VCaP (cell line): ENCODE measurements around the gene ENO2.

Experiments used
- H3K27ac ChIP-seq: fragments of 450-650 bp; 2 replicates; pipeline ENCODE4 v1.5.1; 2017
- CTCF ChIP-seq: fragments of 450-650 bp; conservative IDR thresholded peaks from 2 replicates; pipeline ENCODE4 v1.5.1; 2017; ENCODE audit warnings: mild to moderate bottlenecking, moderate library complexity

Gene ENO2

GRCh38 chr12:6961695-6962284 lies 47.4 kb downstream of the ENO2 start:
- peak overlapping the region; percentile 96 for H3K27ac ChIP-seq
- peak; percentile 59 for TF ChIP-seq CTCF

- TF ChIP-seq CTCF: no peak
- peak overlapping the region; percentile 96 for H3K27ac ChIP-seq
These were observed 48.1 kb downstream of the ENO2 start for GRCh38 chr12:6962285-6963015.

GRCh38 chr12:6963016-6963731 lies 48.8 kb downstream of the ENO2 start:
- TF ChIP-seq CTCF: 0 out of 2 replicates have a peak, but pooled peaks have one; percentile 12
- peak overlapping the region; percentile 96 for H3K27ac ChIP-seq

- TF ChIP-seq CTCF: no peak
- H3K27ac ChIP-seq: peak overlapping the region; percentile 96
These were observed 49.5 kb downstream of the ENO2 start for GRCh38 chr12:6963791-6964413.

GRCh38 chr12:6964605-6965025 lies 50.2 kb downstream of the ENO2 start:
- 0 out of 2 replicates have a peak, but pooled peaks have one; percentile 43 for TF ChIP-seq CTCF
- H3K27ac ChIP-seq: peak overlapping the region; percentile 96

- TF ChIP-seq CTCF: peak; percentile 98
- H3K27ac ChIP-seq: peak overlapping the region; percentile 96
These were observed 50.8 kb downstream of the ENO2 start for GRCh38 chr12:6965026-6965661.

GRCh38 chr12:6965714-6966113 lies 51.3 kb downstream of the ENO2 start:
- peak overlapping the region; percentile 96 for H3K27ac ChIP-seq
- TF ChIP-seq CTCF: no peak
